Stomach (tissue), 9 donors: ENCODE results near the gene OR10T2. TPM values are rescaled to one million over a fixed set of nuclear protein-coding genes. Genes with fewer than 3 reads are reported as not detected.
"Not testable (repeated sequence)": the region's sequence is repeated elsewhere in the genome, so short reads cannot be mapped to it uniquely, and the experiment has no call there.

Source experiments
- DNase-seq, 2 donors: peaks; one replicate each; pipeline versions ENCODE4 v3.0.0 to v3.0.0-alpha.2; 2013 to 2019
- H3K27ac ChIP-seq, 5 donors: fragments of 200-600 bp in 4 of 5; sonication (generic) in 4 of 5; one replicate each; pipeline ENCODE4 v1.5.1; 2013 to 2019; ENCODE audit warnings: mild to moderate bottlenecking in 1 of 5, moderate library complexity in 1 of 5
- H3K27me3 ChIP-seq, 3 donors: fragments of 200-600 bp; sonication (generic); one replicate each; pipeline ENCODE4 v1.5.1; 2017 to 2019; ENCODE audit warnings: mixed run types in 1 of 3
- H3K36me3 ChIP-seq, 4 donors: fragments of 200-600 bp; sonication (generic); 1 replicate in 3 of 4; 2 replicates in 1 of 4; pipeline ENCODE4 v1.5.1; 2016 to 2019
- H3K4me1 ChIP-seq, 4 donors: fragments of 200-600 bp; sonication (generic); one replicate each; pipeline ENCODE4 v1.5.1; 2016 to 2019
- H3K4me3 ChIP-seq, 4 donors: fragments of 200-600 bp; sonication (generic) in 3 of 4; one replicate each; pipeline ENCODE4 v1.5.1; 2016 to 2019; ENCODE audit warnings: mild to moderate bottlenecking in 1 of 4
- H3K9me3 ChIP-seq, 4 donors: fragments of 200-600 bp; sonication (generic); one replicate each; pipeline ENCODE4 v1.5.1; 2016 to 2019
- EP300 ChIP-seq: sonication (generic); formaldehyde crosslinking; IDR thresholded peaks from one replicate; pipeline ENCODE4 v1.6.1; 2017; ENCODE audit warnings: antibody characterized with exemption
- POLR2A ChIP-seq, 4 donors: fragments of 450-650 bp; IDR thresholded peaks; one replicate each; pipeline ENCODE4 v1.6.1; 2016; ENCODE audit warnings: antibody characterized with exemption in 4 of 4, control low read depth in 2 of 4, mild to moderate bottlenecking in 1 of 4, moderate library complexity in 1 of 4
- POLR2AphosphoS5 ChIP-seq, 3 donors: sonication (generic); formaldehyde crosslinking; IDR thresholded peaks; one replicate each; pipeline ENCODE4 v1.6.1; 2016; ENCODE audit warnings: antibody characterized with exemption in 3 of 3
- WGBS, 5 donors: extraction: QIAGEN DNeasy Blood & Tissue Kit in 3 of 5; methylation state at CpG; one replicate each; pipeline versions ENCODE4 v1.1.5 to v1.1.7; 2013 to 2018; 5-methylcytosine and 5-hydroxymethylcytosine counted together
- intact Hi-C: fragments of 100-400 bp; cut with DNase I; formaldehyde crosslinking; loops from one replicate; pipeline ENCODE4 v1.15.1; 2023; ENCODE audit warnings: low total_unique reads
- polyA plus RNA-seq, 3 donors: library from polyadenylated mRNA; stranded (reverse); fragments of 200-250 nt; gene quantifications; one replicate each; pipeline ENCODE4 v1.2.3, GENCODE V29; 2013
- total RNA-seq, 5 donors: library from RNA; depleted of rRNA; stranded (reverse); fragments of >200 nt; gene quantifications; one replicate each; pipeline versions ENCODE4 v1.1.0 to v1.2.3, GENCODE V29; 2014 to 2016
- TF ChIP-seq, protein P1 (sequence below), 7 experiments: fragments of 450-650 bp in 4 of 7; fragments of 200-600 bp in 3 of 7; sonication (generic) in 3 of 7; IDR thresholded peaks; one replicate each; pipeline ENCODE4 v1.5.1; 2016 to 2019; ENCODE audit warnings: antibody characterized with exemption in 7 of 7, control low read depth in 2 of 7, mild to moderate bottlenecking in 1 of 7
- donor health status: healthy with polysubstance abuse.
- donor health status: Bipolar disorder and iron deficiency.
- donor health status: healthy.

The OR10T2 gene
- total and polyA plus RNA-seq, 8 donors: not detected

DNA sequence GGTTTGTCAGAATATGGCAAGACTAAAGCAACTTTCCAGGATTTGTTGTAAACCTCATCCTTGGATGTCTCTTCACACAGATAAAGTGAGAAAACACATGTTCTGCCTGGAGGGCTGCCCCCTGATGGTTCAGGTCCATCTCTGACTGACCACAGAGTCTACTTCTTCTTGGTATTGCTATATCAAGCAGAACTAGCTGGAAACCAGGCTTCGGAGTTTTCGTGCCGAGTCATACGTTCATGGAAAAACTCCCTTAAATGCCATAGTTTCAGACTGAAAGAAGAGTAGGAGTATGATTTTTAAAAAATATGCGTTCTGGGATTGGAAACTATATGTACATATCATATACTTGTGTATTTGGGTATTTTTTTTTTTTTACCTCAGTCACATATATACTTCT is 5.8 kb downstream of the OR10T2 start:
- H3K4me3 ChIP-seq: no peak overlapping the region
- DNase-seq: no peak
- no peaks in the 10 kb centered on the region for H3K9me3 ChIP-seq
- H3K27me3 ChIP-seq: no peaks in the 10 kb centered on the region
- intact Hi-C loops: no loop called here
- no peaks in the 10 kb centered on the region for H3K4me1 ChIP-seq
- H3K36me3 ChIP-seq: no peaks in the 10 kb centered on the region
- WGBS, 5 donors: 88 to 93% (median 92%) methylated on average over 5 of the region's 5 CpGs
- H3K27ac ChIP-seq: no peak overlapping the region
- TF ChIP-seq POLR2AphosphoS5 (IDR thresholded peaks at IDR 0.05) (no peak), POLR2A (IDR thresholded peaks at IDR 0.05) (no peak), EP300 (no peak)
- TF ChIP-seq, protein P1, sequence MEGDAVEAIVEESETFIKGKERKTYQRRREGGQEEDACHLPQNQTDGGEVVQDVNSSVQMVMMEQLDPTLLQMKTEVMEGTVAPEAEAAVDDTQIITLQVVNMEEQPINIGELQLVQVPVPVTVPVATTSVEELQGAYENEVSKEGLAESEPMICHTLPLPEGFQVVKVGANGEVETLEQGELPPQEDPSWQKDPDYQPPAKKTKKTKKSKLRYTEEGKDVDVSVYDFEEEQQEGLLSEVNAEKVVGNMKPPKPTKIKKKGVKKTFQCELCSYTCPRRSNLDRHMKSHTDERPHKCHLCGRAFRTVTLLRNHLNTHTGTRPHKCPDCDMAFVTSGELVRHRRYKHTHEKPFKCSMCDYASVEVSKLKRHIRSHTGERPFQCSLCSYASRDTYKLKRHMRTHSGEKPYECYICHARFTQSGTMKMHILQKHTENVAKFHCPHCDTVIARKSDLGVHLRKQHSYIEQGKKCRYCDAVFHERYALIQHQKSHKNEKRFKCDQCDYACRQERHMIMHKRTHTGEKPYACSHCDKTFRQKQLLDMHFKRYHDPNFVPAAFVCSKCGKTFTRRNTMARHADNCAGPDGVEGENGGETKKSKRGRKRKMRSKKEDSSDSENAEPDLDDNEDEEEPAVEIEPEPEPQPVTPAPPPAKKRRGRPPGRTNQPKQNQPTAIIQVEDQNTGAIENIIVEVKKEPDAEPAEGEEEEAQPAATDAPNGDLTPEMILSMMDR (IDR thresholded peaks at IDR 0.05): no peak

DNA sequence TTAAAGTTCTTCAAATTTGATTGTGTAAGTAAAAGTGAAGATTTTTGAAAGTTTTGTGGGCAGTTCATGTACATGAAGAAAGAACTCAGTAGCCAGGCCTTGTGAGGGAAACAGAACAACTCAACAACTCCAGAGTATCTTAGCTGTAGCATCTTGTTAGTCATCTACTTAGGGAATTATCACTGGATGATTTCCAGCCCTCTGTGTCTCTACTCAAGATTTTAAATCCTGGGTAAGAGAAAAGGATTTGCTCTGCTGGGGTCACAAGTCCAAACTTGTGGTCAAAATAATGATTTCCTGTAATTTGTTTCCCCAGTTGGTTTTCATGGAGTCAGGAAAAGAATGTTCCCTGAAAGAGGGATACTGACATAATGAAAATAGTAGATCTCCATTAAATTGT is 8.2 kb downstream of the OR10T2 start:
- no peaks in the 10 kb centered on the region for H3K27me3 ChIP-seq
- no peak overlapping the region for H3K4me3 ChIP-seq
- intact Hi-C loops: no loop called here
- TF ChIP-seq EP300 (no peak), POLR2AphosphoS5 (IDR thresholded peaks at IDR 0.05) (no peak), POLR2A (IDR thresholded peaks at IDR 0.05) (no peak)
- TF ChIP-seq, protein P1 (IDR thresholded peaks at IDR 0.05): no peak
- no peaks in the 10 kb centered on the region for H3K4me1 ChIP-seq
- H3K9me3 ChIP-seq: peaks cover 0 to 5% (median 0%) of the 10 kb centered on the region in 4 donors
- no peaks in the 10 kb centered on the region for H3K36me3 ChIP-seq
- DNase-seq: no peak
- no peak overlapping the region for H3K27ac ChIP-seq

DNA sequence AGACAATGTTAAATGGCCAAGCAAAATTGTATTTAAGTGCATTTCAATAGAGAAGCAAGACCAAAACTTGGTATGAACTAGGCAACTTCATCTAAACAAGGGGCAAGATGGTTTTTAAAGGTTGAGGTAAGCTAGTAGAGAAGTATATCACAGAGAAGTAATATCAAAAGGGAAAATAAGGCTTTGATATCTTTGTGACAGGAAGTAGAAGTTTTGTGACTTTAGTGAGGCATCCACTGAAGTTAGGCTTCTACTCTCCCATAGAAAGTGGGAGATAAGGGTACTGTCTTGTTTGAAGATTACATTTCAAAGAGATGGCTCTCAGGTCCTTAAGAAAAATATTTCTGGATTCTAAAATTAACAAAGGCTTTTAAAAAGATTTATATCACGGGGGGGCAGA is 8.9 kb downstream of the OR10T2 start:
- Histone ChIP-seq H3K36me3 (no peaks in the 10 kb centered on the region), H3K4me1 (no peaks in the 10 kb centered on the region), H3K27ac (no peak overlapping the region), H3K9me3 (peaks cover 0 to 5% (median 0%) of the 10 kb centered on the region in 4 donors), H3K27me3 (no peaks in the 10 kb centered on the region), H3K4me3 (no peak overlapping the region)
- DNase-seq: no peak
- intact Hi-C loops: no loop called here
- WGBS, 5 donors: 22 to 42% (median 33%) methylated on average over 1 of the region's 1 CpG
- TF ChIP-seq, protein P1 (IDR thresholded peaks at IDR 0.05): no peak
- TF ChIP-seq POLR2AphosphoS5 (IDR thresholded peaks at IDR 0.05): no peak
- no peak for TF ChIP-seq POLR2A (IDR thresholded peaks at IDR 0.05)

DNA sequence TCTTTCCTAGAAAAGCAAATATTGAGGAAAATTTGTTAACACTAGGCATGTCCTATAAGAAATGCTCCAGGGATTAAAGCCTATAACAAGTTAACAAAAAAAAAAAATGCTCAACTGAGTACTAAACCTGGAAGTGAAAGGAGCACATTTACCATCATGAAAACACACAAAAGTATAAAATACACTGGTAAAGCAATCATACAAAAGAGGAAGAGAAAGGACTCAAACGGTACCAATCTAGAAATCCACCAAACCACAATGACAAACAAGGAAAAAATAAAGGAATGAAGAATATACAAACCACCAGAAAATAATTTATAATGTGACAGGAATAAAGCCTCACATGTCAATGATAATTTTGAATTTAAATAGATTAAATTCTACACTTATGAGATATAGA is 24.4 kb downstream of the OR10T2 start:
- TF ChIP-seq, protein P1 (IDR thresholded peaks at IDR 0.05): no peak
- TF ChIP-seq POLR2AphosphoS5 (IDR thresholded peaks at IDR 0.05) (no peak), EP300 (no peak), POLR2A (IDR thresholded peaks at IDR 0.05) (no peak)
- Histone ChIP-seq H3K4me1 (no peaks in the 10 kb centered on the region), H3K27me3 (peaks cover 0 to 2% (median 0%) of the 10 kb centered on the region in 3 donors), H3K4me3 (no peak overlapping the region), H3K27ac (no peak overlapping the region), H3K36me3 (no peaks in the 10 kb centered on the region), H3K9me3 (peaks cover 0 to 37% (median 32%) of the 10 kb centered on the region in 4 donors)
- intact Hi-C loops: no loop called here
- 58 to 79% (median 70%) methylated on average over 1 of the region's 1 CpG for WGBS, 5 donors
- no peak for DNase-seq

DNA sequence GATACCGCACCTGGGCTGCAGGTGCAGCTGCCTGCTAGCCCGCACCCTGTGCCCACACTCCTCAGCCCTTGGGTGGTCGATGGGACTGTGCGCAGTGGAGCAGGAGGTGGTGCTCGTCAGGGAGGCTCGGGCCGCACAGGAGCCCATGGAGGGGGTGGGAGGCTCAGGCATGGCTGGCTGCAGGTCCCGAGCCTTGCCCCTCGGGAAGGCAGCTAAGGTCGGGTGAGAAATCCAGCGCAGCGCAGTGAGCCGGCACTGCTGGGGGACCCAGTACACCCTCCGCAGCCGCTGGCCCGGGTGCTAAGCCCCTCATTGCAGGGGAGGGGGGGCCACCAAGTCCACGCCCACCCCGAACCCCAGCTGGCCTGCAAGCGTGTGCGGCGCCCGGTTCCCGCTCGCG is 25.2 kb downstream of the OR10T2 start:
- intact Hi-C loops, H3K27ac ChIP-seq, H3K4me3 ChIP-seq, H3K36me3 ChIP-seq, H3K27me3 ChIP-seq, H3K4me1 ChIP-seq, DNase-seq: not testable (repeated sequence)
- WGBS, 5 donors: 88 to 98% (median 95%) methylated on average over 6 to 25 of the region's 25 CpGs
- H3K9me3 ChIP-seq: peaks cover 0 to 37% (median 32%) of the 10 kb centered on the region in 4 donors
